Epithelial cell of prostate (primary cell): ENCODE measurements around the gene RNF11.

Source experiments
- DNase-seq: peaks from one replicate; pipeline ENCODE4 v3.0.0-alpha.2; 2011; ENCODE audit warnings: low read depth, low spot score
- H3K27ac ChIP-seq: fragments of 450-650 bp; 2 replicates; pipeline ENCODE4 v1.5.1; 2017; ENCODE audit warnings: mild to moderate bottlenecking

Gene RNF11

DNA sequence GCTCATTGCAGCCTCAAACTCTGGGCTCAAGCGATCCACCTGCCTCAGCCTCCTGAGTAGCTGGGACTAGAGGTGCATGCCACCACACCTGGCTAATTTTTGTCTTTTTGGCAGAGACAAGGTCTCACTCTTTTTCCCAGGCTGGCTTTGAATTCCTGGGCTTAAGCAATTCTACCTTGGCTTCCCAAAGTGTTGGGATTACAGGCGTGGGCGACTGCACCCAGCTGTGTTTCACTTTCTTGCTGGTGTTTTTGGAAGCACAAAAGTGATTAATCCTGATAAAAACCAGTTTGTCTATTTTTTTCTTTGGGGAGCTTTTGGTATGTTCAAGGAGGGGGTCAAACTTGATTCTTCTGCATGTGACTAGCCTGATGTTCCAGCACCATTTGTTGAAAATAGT lies 19.3 kb downstream of the RNF11 start:
- DNase-seq: no peak
- no peak overlapping the region for H3K27ac ChIP-seq

DNA sequence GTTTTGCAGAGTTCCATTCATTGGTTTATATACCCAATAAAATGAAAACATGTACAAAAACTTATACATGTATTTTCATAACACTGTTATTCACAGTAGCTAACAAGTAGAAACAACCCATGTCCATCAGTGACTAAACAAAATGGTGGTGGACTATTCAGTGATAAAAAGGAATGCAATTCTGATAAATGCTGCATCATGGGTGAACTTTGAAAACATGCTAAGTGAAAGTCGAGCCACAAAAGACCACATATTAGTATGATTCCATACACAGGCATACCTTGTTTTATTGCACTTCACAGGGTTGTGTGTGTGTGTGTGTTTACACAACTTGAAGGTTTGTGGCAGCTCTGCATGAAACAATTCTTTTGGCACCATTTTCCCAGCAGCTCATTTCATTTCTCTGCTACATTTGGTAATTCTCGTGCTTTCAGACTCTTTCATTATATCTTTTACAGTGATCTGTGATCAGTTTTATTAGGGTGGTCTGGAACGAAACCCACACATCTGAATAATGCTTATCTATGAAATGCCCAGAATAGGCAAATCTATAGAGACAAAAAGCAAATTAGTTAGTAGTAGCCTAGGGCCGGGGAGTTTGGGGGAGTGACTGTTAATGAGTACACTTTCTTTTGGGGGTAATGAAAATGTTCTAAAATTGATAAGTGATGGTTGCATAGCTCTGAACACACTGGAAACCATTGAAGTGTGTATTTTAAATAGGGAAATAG lies 27.2 kb downstream of the RNF11 start:
- H3K27ac ChIP-seq: no peak overlapping the region

DNA sequence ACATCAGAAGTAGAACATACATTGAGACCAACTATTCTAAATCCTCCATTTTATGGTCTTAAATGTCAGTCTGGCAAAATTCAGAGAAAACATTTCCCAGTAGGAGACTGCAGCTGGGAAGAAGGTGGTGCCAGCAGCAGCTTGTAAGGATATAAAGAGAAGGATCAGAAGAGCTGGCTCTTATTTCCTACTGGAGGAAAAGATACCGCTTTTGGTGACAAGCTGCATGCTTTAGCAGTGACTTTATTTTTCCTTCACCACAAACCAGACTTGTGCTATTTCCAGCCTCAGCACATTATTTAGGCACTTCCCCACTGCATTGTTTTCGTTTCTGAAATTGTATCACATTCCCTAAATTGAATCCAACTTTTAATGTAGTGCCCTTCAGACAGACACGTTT lies 28.4 kb downstream of the RNF11 start:
- no peak for DNase-seq

More for the DNA sequence above, 27.2 kb downstream of the RNF11 start:
- DNase-seq: no peak

DNA sequence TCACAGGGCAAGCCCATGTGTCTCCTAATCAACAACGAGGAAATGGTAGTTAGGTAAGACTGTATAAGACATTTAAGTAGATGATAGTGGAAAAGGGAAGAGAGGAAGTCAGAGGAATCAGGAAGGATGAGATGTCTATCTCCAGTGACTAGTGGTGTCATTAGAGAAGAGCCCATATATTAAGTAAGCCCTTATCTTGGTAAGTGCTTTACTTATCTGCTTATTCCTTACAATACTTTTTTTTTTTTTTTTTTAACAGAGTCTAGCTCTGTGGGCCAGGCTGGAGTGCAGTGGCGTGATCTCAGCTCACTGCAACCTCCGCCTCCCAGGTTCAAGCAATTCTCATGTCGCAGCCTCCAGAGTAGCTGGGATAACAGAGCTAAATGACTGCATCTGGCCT lies 29.5 kb downstream of the RNF11 start:
- DNase-seq: no peak
- no peak overlapping the region for H3K27ac ChIP-seq

More for the DNA sequence above, 28.4 kb downstream of the RNF11 start:
- H3K27ac ChIP-seq: peak overlapping the region; percentile 32

DNA sequence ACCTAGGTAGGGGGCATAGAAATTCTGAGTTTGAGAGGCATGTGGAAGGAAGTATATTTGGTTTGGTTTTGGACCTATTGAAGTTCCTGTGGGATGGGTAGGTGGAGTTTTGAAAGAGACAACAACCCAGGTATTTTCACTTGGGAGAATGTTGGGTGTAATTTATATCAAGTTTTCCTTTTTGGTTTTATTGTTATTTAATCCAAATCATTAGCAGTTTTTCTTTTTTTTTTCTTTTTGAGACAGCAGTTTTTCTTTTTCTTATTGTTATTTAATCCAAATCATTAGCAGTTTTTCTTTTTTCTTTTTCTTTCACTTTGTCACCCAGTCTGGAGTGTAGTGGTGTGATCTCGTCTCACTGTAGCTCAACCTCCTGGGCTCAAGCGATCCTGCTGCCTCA lies 30.1 kb downstream of the RNF11 start:
- H3K27ac ChIP-seq: no peak overlapping the region
- no peak for DNase-seq

DNA sequence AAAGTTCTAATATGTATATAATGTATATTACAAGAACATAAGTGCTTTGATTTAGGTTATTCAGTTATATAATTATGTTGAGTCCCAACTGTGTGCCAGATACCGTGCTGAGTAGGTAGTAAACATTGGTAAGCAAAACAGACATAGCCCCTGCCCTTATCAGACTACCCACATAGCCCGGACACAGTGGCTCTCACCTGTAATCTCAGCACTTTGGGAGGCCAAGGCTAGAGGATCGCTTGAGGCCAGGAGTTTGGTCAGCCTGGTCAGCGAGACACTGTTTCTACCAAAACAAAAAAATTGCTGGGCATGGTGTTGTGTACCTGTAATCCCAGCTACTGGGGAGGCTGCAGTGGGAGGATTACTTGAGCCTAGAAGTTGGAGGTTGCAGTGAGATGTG lies 30.7 kb downstream of the RNF11 start:
- no peak for DNase-seq
- H3K27ac ChIP-seq: peak overlapping the region; percentile 82

DNA sequence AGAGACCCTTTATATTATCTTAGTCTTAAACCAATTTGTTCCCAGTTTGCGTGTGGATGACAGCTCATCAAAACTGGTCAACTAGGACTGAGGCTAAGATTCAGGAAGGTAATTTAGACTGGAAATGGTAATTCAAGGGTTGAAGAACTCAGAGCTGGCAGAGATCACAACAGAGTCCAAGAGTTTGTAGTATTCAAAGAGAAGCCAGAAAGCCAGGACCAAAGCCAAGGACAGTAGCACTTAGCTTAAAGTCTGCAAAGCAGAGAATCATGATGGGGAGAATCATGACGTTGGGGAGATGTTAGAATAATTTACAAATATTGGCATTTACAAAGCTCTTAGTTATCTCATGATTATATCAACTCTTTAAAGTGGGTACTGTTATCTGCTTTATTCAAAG lies 32.6 kb downstream of the RNF11 start:
- peak overlapping the region; percentile 82 for H3K27ac ChIP-seq
- no peak for DNase-seq

DNA sequence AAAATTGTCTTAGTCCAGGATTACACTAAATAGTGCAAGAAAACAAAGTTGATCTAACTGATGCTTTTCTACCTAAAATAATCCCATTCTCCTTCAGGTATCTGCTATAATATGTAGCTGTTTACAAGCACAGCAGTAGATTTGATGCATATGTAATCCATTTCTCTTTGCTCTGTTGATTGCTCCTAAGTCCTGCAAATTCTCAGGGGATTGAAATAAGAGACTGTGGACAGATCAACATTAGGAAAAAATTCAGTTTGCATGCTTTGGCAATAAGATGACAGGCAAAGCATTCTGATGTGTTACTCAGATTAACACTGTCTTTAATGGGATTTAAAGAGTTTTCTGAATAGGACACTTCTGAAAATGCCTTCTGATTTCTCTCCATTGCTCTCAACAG lies 34.7 kb downstream of the RNF11 start:
- no peak for DNase-seq
- H3K27ac ChIP-seq: no peak overlapping the region

DNA sequence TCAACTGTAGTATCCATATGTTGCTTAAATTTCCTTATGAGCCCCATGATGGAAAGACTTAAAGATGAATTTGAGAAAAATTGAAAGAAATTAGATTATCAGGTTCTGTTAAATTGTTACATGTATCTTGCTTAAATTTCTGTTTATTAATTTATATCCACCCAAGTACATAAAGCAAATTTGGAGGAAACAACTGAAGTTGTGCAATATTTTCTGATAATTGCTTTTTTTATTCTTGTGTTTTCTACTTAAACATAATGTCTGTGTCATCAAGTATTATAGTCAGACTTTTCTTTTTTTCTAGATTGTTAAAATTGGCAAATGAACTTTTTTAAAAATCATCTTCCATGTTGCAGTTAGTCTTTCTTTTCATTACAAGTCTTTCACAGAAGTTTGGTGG lies 36.8 kb downstream of the RNF11 start:
- no peak overlapping the region for H3K27ac ChIP-seq
- no peak for DNase-seq

DNA sequence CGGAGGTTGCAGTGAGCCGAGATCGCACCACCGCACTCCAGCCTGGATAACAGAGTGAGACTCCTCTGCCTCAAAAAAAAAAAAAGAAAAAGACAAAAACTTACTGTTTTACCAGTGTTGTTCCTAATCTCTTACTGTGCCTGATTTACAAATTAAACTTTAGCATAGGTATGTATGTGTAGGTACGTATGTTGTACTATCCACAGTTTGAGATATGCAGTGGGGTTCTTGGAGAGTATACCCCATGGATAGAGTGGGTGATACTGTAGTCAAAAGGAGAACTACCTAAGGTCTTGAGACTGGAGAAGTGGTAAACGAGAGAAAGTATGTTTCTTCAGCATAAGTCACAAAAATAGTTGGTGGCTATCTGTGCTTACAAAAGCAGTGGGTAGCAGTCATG lies 38.6 kb downstream of the RNF11 start:
- no peak for DNase-seq
- no peak overlapping the region for H3K27ac ChIP-seq

DNA sequence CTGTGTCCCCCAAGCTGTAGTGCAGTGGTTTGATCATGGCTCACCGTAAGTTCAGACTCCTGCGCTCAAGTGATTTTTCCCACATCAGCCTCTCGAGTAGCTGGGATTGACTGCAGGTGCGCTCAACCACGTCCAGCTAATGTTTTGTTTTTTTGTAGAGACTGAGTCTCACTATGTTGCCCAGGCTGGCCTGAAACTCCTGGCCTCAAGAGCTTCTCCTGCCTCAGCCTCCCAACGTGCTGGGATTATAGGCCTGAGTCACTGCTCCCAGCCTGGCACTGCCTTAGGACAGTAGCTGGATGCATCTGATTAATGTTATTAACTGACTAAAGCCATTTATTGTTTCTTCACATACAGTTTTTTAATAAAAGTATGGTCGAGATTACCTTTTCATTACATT lies 40.2 kb downstream of the RNF11 start:
- DNase-seq: no peak
- no peak overlapping the region for H3K27ac ChIP-seq

DNA sequence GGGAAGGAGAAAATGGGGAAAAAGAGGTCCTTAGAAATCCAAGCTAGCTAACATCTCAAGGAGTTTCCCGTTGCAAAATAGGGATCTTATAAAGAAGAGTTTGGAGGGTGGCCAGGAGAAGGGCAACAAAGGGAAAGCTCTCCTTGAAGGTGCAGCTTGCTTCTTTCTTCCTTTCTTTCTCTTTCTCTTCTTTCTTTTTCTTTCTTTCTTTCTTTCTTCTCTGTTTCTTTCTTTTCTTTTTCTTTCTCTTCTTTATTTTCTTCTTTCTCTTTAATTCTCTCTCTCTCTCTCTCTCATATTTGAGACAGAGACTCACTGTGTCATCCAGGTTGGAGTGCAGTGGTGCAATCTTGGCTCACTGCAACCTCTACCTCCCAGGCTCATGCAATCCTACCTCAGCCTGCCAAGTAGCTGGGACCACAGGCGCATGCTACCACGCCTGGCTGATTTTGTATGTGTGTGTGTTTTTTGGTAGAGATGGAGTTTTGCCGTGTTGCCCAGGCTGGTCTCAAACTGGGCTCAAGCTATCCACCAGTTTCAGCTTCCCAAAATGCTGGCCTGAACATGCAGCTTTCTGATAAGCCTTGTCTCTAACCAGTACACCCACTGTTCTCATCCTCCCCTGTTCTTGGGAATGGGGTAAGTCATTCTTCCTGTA lies 44.4 kb downstream of the RNF11 start:
- DNase-seq: no peak
- H3K27ac ChIP-seq: no peak overlapping the region

DNA sequence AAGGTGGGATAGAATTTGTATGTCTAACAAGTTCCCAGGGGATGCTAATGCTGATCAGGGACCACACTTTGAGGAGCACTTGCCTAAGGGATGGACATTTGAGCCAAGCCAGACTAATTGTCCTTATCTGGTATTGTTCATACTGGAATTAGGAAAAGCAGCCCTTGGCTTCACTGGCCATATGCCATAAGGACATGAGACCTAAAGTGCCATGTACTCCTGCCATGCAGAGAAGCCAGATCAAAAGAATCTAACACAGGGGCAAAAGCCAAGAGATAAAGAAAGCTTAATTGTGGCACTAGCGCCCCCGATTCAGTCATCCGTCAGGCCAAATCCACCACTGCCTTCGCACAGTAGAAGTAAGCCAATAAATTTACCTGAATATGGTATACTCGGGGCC lies 45.7 kb downstream of the RNF11 start:
- H3K27ac ChIP-seq: no peak overlapping the region
- no peak for DNase-seq

DNA sequence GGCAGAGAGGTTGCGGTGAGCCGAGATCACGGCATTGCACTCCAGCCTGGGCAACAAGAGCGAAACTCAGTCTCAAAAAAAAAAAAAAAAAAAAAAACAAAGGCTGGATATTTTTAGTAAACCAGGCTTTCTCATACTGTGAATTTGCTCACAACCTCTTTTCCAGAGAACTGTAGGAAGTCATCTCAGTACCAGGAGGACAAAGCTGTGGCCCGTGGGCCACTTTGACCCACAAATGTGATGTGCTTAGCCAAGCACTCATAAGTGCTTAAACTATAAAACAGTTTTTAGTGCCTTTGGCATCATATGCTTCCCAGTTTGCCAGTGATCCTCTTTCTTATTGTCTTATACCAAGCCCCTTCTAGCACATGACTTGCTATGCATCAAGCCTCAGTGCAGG lies 46.5 kb downstream of the RNF11 start:
- no peak for DNase-seq
- no peak overlapping the region for H3K27ac ChIP-seq

DNA sequence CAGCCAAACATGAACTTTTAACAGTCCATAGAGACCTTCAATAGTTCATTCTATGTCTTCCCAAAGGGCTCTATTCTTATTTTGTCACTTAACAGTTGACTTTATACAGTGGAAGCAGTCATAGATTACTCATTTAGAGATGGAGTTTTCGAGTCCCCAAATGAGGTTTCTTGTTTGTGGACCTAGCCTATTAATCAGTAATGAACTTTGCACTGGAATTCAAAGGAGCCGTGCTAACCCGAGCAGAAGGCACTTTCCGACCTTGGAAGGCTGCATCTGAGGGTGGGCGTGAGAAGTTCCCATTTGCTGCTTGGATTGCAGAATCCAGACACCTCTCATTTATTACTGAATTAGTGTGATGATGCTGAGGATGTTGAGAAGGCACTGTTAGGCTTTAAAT lies 47.9 kb downstream of the RNF11 start:
- DNase-seq: no peak
- H3K27ac ChIP-seq: no peak overlapping the region

DNA sequence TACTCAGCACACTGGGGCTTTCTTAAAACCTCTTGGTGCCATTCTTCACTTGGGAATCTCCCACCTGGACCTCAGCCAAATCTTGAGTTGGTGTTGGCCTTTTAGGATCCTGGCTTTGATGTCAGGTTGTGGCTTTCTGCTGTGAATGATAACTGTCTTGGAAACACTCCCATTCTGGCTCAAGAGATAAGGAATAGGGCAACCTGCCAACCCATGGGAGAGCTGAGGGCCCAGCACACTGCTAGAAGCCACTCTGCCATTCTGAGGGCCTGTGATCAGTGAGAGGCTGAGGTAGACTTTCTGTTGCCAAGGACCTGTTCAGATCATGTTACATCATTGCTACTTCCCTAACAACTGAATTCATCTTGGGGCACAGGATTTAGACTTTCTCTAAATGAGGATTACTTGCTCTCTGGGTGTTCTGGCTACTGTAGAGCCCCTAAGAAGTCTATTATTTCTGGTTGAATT lies 48.4 kb downstream of the RNF11 start:
- no peak overlapping the region for H3K27ac ChIP-seq
- DNase-seq: no peak

DNA sequence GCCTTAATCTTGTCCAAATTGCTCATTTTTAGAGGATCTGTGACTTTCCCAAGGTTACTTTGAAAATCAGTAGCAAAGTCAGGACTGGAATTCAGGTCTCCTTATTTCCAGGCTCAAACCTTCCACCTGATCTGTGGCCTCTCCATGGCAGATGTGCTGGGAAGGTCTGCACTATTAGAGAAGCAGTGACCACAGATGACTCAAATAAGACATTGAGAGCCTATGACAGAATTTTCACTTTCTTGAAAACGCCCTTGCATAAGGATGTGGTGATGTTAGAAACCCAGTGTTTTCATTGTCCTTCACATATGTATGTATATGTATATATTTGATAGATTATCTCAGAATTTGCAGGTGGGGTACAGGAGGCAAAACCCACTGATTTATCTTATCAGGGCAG lies 49.0 kb downstream of the RNF11 start:
- DNase-seq: no peak
- H3K27ac ChIP-seq: no peak overlapping the region

DNA sequence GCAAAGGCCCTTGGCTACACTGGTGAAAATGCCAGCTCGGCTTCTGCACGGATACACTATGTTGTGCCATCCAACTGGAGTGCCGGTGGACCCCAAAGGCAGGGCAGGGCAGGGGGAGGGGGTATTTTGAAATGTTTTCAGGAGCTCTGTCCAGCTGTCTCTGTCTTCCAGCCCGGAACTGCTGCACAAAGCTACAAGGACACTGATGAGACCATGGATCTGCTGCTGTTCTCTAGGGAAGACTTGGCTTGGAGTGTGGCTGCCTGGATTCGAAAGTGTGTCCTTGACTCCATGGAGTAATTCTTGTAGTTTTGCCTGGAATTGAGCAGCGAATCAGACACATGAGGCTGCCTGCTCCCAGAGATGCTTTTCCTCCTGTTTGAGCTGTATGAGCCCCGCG lies 51.9 kb downstream of the RNF11 start:
- no peak for DNase-seq
- H3K27ac ChIP-seq: no peak overlapping the region

DNA sequence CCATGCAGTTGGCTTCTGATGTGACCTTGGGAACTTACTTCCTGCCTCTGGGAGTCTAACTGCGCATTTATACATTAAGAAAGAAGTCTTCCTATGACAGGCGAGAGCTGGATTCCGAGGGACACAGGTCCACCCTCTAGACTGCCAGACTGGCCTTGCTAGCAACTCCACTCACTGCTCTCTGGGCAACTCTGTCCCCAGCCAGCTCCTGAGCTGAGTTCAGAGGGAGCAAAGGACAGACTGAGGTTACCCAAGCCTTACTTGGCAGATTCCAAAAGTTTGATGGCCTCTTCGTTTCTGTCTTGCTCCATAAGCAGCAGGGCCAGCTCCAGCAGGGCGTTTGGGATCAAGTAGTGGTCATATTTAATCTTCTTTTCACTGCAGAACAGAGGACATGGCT lies 52.5 kb downstream of the RNF11 start:
- no peak overlapping the region for H3K27ac ChIP-seq
- no peak for DNase-seq

DNA sequence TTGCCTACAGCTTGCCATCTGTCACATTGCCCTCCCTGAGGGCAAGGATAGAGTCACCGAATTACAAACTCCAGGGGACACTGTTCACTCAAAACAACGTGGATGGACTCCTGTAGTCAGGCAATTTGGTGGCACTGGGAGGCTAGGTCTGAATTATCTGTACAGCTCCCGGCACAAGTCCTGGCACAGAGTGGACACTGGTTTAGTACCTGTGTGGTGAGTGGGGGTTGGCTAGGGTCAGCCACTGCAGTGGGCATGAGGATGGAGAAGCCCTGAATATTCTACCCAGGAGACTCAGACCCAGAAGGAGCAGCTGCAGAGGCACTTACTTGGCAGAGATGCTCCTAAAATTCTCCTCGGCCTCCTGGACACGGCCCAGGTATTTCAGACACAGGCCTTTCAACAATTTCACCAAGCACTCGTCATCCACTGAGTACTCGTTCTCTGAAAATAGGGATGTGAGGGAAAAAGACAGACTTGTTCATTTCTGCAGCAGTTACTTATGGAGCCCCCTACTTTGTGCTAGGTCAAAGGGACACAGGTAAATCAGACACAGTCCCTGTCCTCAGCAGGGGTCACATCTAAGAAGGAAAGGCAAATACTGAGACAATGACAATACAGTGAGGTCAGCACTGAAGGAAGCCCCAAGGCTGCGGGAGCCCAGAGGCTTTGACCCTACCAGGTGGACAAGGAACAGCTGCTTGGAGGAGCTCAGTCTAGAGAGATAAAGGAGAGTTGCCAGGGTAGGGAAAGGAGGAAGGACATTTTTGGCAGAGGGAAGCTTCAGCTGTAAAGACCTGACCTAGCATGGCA lies 53.8 kb downstream of the RNF11 start:
- no peak for DNase-seq
- no peak overlapping the region for H3K27ac ChIP-seq

DNA sequence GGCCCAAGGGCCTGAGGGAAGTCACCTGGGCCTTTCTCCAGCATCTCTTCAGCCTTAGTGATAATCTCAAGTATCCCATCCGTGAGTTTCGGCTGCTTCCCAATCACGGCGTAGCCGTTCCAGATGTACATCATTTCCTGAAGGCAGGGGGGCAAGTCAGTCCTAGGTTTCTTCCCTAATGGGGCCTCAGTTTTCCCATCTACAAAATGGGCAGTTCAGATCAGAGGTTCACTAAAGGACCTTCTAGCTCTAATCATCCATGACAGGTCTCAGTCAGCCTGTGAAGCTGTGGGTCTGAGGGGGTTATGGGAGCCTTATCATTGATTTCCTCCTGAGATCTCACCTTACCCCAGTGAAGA lies 54.4 kb downstream of the RNF11 start:
- no peak for DNase-seq
- no peak overlapping the region for H3K27ac ChIP-seq
